ENCODE data around the gene NUDT3. TPM values are rescaled to one million over a fixed set of nuclear protein-coding genes. Genes with fewer than 3 reads are reported as not detected.
A peak's percentile ranks its signal among the peaks of the same experiment; 100 is the strongest.

Gene NUDT3
- polyA plus RNA-seq, 2 of the 4 experiments (the other 2 are of a cell fraction): 5.2 to 13.4 TPM

DNA sequence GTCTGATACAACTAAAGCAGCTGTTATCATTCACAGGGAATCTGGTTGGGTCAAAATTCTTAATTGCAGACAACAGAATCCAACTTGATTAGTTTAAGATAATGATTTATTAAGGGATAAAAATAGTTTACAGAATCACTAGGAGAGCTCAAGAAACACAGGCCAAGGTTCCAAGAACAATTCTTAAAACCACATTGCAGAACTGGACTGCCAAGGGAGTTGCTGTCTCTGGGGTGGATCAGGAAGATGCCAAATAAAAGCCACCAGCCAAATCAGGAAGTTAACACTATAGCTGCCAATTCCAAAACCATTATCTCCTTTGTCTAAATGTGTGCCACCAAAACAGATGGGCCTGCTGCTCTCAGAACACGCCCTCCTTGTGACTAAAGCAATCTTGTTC is 53.7 kb downstream of the NUDT3 start:
- Histone ChIP-seq H3K4me3 (no peak overlapping the region), H3K4me2 (no peak overlapping the region), H3K27ac (no peak overlapping the region), H3K4me1 (0 out of 3 replicates have a peak, but pooled peaks cover 2% of the 10 kb centered on the region), H3K9me3 (no peaks in the 10 kb centered on the region)
- no peak for FAIRE-seq
- ATAC-seq: no peak
- WGBS (ENCODE audit: missing lambda C conversion rate): 100% methylated on average over 1 of the region's 1 CpG
- CTCF ChIA-PET: interaction anchor here (1.2 to 1.5 kb wide), 4 partner anchors 17 to 284 kb away, joined by 3 to 5 read pairs (median 3); no protein-coding TSS in a partner anchor
- TF ChIP-seq RCOR1 (IDR thresholded peaks at IDR 0.05; ENCODE audit: low read depth, low read length) (no peak), MYC (IDR thresholded peaks at IDR 0.05; ENCODE audit: borderline replicate concordance, low read length) (no peak), KDM1A (IDR thresholded peaks at IDR 0.05; ENCODE audit: low read depth) (no peak), PHF8 (IDR thresholded peaks at IDR 0.05; ENCODE audit: borderline replicate concordance, low read depth) (no peak), CBX8 (IDR thresholded peaks at IDR 0.05) (no peak), NPAS2 (CRISPR knock-in tag; IDR thresholded peaks at IDR 0.05; ENCODE audit: borderline replicate concordance) (no peak), ESRRA (IDR thresholded peaks at IDR 0.05; ENCODE audit: borderline replicate concordance, low read length) (no peak)
- TF ChIP-seq, protein P1, sequence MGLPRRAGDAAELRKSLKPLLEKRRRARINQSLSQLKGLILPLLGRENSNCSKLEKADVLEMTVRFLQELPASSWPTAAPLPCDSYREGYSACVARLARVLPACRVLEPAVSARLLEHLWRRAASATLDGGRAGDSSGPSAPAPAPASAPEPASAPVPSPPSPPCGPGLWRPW (IDR thresholded peaks at IDR 0.05): no peak
- TF ChIP-seq, protein P2, sequence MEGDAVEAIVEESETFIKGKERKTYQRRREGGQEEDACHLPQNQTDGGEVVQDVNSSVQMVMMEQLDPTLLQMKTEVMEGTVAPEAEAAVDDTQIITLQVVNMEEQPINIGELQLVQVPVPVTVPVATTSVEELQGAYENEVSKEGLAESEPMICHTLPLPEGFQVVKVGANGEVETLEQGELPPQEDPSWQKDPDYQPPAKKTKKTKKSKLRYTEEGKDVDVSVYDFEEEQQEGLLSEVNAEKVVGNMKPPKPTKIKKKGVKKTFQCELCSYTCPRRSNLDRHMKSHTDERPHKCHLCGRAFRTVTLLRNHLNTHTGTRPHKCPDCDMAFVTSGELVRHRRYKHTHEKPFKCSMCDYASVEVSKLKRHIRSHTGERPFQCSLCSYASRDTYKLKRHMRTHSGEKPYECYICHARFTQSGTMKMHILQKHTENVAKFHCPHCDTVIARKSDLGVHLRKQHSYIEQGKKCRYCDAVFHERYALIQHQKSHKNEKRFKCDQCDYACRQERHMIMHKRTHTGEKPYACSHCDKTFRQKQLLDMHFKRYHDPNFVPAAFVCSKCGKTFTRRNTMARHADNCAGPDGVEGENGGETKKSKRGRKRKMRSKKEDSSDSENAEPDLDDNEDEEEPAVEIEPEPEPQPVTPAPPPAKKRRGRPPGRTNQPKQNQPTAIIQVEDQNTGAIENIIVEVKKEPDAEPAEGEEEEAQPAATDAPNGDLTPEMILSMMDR (IDR thresholded peaks at IDR 0.05): no peak
- TF ChIP-seq, protein P3, sequence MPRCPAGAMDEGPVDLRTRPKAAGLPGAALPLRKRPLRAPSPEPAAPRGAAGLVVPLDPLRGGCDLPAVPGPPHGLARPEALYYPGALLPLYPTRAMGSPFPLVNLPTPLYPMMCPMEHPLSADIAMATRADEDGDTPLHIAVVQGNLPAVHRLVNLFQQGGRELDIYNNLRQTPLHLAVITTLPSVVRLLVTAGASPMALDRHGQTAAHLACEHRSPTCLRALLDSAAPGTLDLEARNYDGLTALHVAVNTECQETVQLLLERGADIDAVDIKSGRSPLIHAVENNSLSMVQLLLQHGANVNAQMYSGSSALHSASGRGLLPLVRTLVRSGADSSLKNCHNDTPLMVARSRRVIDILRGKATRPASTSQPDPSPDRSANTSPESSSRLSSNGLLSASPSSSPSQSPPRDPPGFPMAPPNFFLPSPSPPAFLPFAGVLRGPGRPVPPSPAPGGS (IDR thresholded peaks at IDR 0.05): no peak
- no peak for DNase-seq (ENCODE audit: low read depth in 1 of 2, low spot score in 1 of 2)
- POLR2A ChIA-PET: no interaction called here

DNA sequence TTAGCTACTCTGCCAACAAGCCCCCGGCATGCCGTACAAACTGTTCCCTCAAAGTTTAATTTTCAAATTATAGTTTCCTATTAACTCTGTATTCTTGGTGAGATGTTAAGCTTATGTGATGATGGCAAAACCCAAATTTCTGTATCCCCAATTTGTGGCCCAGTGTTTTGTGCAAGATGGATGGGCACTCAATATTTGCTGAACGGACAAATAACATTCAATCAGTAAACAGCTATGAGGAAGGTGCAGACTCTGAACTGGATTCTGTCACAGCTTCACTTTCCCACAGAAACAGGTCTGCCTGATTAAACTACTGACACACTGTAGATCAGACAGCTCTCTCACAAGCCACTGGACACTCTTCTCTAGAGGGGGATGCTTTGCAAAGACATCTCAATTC is 54.1 kb downstream of the NUDT3 start:
- Histone ChIP-seq H3K9me3 (no peaks in the 10 kb centered on the region), H3K4me2 (no peak overlapping the region), H3K27ac (no peak overlapping the region), H3K4me1 (0 out of 3 replicates have a peak, but pooled peaks cover 2% of the 10 kb centered on the region), H3K4me3 (no peak overlapping the region)
- ATAC-seq (no peak), DNase-seq (ENCODE audit: low read depth in 1 of 2, low spot score in 1 of 2) (no peak), FAIRE-seq (no peak)
- ChIA-PET CTCF (interaction anchor here (1.2 to 1.5 kb wide), 2 partner anchors 17 to 283 kb away, joined by 3 read pairs; no protein-coding TSS in a partner anchor), POLR2A (no interaction called here)
- peak; percentile 82 for TF ChIP-seq MAFK (IDR thresholded peaks at IDR 0.05; ENCODE audit: partially characterized antibody)
- TF ChIP-seq, protein P4, sequence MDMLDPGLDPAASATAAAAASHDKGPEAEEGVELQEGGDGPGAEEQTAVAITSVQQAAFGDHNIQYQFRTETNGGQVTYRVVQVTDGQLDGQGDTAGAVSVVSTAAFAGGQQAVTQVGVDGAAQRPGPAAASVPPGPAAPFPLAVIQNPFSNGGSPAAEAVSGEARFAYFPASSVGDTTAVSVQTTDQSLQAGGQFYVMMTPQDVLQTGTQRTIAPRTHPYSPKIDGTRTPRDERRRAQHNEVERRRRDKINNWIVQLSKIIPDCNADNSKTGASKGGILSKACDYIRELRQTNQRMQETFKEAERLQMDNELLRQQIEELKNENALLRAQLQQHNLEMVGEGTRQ (IDR thresholded peaks at IDR 0.05): no peak
- WGBS (ENCODE audit: missing lambda C conversion rate): 93% methylated on average over 3 of the region's 3 CpGs

DNA sequence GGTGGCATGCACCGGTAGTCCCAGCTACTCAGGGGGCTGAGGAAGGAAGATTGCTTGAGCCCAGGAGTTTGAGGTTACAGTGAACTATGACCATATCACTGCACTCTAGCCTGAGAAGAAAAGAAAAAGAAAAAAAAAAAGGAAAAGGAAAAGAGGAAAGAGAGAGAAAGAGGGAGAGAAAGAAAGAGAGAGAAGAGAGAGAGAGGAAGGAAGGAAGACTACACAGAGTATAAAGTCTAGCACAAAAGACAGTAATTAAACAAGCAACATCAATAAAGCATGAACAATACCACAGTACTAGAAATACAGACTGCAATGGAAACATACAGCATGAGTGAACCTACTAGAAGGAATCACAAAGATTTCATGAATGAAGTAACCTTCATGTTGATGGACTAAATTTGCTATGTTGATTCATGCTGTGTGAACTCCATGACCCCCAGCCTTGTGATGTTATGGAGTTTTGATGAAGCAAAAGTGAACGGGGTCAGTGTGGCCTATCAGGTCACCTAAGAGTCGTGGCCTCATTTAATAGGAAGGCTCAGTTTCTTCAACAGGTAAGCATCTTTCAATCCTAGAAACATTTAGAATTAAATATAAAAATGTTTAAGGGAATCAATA is 57.6 kb downstream of the NUDT3 start:
- ChIA-PET CTCF (interaction anchor here (1.2 kb wide), 1 partner anchor 139 kb away, joined by 3 read pairs; no protein-coding TSS in a partner anchor), POLR2A (no interaction called here)
- no peak overlapping the region for H3K4me3 ChIP-seq
- H3K9me3 ChIP-seq: no peaks in the 10 kb centered on the region
- DNase-seq (ENCODE audit: low read depth in 1 of 2, low spot score in 1 of 2): no peak
- no peak overlapping the region for H3K4me2 ChIP-seq
- H3K27ac ChIP-seq: no peak overlapping the region
- TF ChIP-seq RCOR1 (IDR thresholded peaks at IDR 0.05; ENCODE audit: low read depth, low read length) (no peak), KDM5A (IDR thresholded peaks at IDR 0.05) (no peak), CEBPB (IDR thresholded peaks at IDR 0.05) (no peak), ESRRA (IDR thresholded peaks at IDR 0.05; ENCODE audit: borderline replicate concordance, low read length) (no peak), FOXS1 (CRISPR knock-in tag; IDR thresholded peaks at IDR 0.05) (no peak), HOXB13 (CRISPR knock-in tag; IDR thresholded peaks at IDR 0.05; ENCODE audit: low read depth) (no peak), KDM1A (IDR thresholded peaks at IDR 0.05; ENCODE audit: low read depth) (no peak), CBX8 (IDR thresholded peaks at IDR 0.05) (no peak)
- TF ChIP-seq, protein P5, sequence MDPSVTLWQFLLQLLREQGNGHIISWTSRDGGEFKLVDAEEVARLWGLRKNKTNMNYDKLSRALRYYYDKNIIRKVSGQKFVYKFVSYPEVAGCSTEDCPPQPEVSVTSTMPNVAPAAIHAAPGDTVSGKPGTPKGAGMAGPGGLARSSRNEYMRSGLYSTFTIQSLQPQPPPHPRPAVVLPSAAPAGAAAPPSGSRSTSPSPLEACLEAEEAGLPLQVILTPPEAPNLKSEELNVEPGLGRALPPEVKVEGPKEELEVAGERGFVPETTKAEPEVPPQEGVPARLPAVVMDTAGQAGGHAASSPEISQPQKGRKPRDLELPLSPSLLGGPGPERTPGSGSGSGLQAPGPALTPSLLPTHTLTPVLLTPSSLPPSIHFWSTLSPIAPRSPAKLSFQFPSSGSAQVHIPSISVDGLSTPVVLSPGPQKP (IDR thresholded peaks at IDR 0.05; ENCODE audit: low read depth, low read length): no peak
- 0 out of 3 replicates have a peak, but pooled peaks cover 2% of the 10 kb centered on the region for H3K4me1 ChIP-seq
- FAIRE-seq: no peak
- WGBS (ENCODE audit: missing lambda C conversion rate): 86% methylated on average over 3 of the region's 3 CpGs
- ATAC-seq: no peak

Measured in A549 (cell line).